Stimulated activated CD8-positive, alpha-beta memory T cell treated with anti-CD3 and anti-CD28 coated beads, Interleukin-7, amount 100 ng/mL, for 48 hours (primary cell): ENCODE measurements around the gene VKORC1L1.
"Not testable (repeated sequence)": the region's sequence is repeated elsewhere in the genome, so short reads cannot be mapped to it uniquely, and the experiment has no call there.

Experiments used
- DNase-seq, 2 donors: peaks; one replicate each; pipeline ENCODE4 v3.0.0-alpha.2; 2020; ENCODE audit warnings: low read depth in 1 of 2; ENCODE audit errors: extremely low read depth in 1 of 2

VKORC1L1 gene

GRCh38 chr7:65880242-65880641, 7.4 kb downstream of the VKORC1L1 start:
- not testable (repeated sequence) for DNase-seq

DNA sequence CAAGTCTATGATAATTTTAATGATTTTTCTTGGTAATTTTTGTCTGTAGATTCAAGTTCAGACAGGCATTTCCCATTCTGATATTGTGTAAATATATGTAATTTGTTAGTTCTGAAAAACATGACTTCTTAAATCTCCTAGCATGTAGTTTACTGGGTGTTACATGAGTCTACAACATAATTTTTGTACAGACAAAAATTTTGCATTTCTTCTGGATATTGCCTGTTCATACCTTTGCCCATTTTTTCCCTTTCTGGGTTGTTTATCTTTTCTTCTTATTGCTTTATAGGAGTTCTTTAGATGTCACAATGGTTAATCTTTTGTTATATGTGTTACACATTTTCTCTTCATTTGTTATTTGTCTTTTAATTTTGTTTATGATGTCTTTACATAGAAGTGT, 12.1 kb downstream of the VKORC1L1 start:
- not testable (repeated sequence) for DNase-seq

- not testable (repeated sequence) for DNase-seq
These were observed 12.7 kb downstream of the VKORC1L1 start for GRCh38 chr7:65885533-65885932.

DNA sequence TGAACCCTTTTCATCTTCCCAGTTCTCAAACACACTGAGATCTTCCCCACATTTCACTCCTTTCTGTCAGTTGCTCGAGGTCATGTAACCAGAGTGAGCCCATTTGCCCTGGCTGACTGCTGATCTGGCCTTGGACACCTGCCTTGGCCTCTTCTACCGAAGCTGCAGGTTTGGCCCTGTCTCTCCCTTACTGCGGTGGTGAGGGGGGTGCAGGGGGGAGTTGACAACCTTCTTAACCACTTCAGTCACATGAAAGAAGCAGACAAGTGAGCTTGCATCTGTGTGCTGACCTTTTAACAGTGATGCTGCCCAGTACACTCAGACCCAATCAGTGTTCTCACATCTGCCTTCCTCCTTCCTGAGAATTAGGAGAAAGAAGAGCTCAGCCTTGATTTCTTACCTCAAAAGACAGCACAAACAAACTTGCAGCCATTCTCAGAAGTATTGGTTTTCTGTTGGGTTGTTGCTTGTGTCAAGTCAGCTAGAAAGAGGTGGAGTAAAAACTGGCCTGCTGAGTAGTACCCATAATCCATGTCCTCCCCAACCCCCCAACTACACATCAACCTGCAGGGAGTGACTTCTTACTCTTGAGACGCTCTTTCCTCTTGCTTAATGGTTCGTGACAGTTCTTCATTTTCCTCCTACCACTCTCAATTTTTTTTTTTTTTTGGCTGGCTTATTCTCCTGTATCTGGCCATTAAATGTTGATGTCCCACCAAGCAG, 15.7 kb downstream of the VKORC1L1 start:
- not testable (repeated sequence) for DNase-seq

GRCh38 chr7:65889722-65890121, 16.8 kb downstream of the VKORC1L1 start:
- not testable (repeated sequence) for DNase-seq

GRCh38 chr7:65892161-65892560, 19.3 kb downstream of the VKORC1L1 start:
- no peak for DNase-seq

DNA sequence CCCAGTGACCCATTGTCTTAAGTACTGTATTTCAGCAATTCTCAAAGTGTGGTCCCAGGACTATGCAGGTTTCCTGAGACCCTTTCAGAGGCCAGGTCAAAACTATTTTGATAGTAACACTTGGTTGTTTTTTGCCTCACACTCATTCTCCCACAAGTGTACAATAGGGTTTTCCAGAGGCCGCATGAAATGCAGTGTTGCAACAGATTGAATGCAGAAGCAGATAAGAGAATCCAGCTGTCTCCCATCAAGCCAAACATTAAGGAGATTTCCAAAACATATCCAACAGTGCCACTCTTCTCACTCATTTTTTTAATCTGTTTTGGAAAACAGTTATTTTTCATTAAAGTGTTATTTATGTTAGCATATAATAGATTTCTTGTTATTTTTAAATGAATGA, 20.0 kb downstream of the VKORC1L1 start:
- DNase-seq, result no peak

DNA sequence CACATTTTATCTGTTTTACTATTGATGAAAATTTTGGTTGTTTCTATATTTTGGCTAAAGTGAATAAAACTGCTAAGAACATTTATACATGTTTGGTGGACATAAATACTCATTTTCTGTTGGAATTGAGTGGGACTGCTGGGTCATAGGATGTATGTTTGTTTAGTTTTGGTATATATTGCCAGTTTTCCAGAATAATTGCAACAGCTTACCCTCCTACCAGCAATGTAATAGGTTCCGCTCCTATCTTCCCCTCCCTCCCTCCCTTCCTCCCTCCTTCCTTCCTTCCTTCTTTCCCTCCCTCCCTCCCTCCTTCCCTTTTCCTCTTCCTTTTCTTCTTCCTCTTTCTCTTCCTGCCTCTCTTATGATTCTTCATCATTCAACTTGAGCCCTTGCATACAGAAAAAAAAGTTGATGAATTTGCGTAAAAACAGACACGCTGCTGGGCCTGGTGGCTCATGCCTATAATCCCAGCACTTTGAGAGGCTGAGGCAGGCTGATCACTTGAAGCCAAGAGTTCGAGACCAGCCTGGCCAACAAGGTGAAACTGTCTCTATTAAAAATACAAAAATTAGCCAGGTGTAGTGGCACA, 23.5 kb downstream of the VKORC1L1 start:
- no peak for DNase-seq

GRCh38 chr7:65897289-65897688, 24.4 kb downstream of the VKORC1L1 start:
- not testable (repeated sequence) for DNase-seq

- not testable (repeated sequence) for DNase-seq
These were observed 26.0 kb downstream of the VKORC1L1 start for GRCh38 chr7:65898677-65899447.

- DNase-seq, result no peak
These were observed 29.4 kb downstream of the VKORC1L1 start for GRCh38 chr7:65902306-65902705.

DNA sequence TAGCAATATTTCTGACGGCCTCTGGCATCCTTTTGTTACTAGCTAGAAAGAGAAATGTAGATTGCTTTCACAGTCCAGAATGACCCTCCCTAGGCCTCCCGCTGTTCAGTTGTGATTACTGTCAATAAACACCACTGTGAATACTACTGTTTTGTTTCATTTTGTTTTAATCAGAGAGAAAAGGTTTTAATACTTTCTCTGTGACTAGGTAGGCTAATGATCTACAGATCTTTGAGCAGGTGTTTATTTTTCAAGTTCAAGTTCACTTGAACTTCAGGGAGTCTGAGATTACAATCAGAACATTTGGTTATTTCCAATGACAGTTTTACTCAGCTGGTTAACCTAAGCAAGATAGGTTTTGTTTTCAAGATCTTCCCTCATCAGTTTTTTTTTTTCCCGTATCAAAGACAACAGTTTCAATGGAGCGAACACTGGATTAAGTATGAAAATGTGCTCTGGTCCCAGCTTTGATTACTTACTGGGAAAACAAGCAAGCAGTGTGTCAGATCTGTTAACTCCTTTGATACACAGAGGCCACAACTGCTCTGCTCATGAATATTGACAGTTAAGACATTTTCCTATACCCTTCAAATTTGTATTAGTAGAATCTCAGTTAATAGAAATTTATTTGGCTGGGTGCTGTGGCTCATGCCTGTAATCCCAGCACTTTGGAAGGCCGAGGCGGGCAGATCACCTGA, 34.8 kb downstream of the VKORC1L1 start:
- DNase-seq, result no peak

DNA sequence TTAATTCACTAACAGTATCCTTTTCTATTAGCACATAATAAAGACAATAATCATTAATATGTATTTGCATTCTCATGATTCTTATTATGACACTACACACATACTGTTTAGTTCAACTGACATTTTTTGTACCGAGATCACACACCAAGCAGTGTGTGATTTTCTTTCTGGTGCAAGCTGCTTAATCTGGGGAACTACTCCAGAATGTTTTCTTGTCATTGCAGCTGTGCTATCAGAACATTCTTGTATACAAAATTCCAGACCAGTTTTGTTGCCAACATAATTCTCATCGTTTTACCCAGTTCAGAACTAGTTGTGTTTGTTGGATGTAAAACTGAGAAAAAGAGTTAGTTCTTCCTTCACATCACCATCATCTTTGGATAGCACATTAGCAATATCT, 37.4 kb downstream of the VKORC1L1 start:
- DNase-seq, result no peak

GRCh38 chr7:65912237-65912636, 39.4 kb downstream of the VKORC1L1 start:
- no peak for DNase-seq

GRCh38 chr7:65915921-65916657, 43.2 kb downstream of the VKORC1L1 start:
- no peak for DNase-seq

- DNase-seq, result no peak
These were observed 50.4 kb downstream of the VKORC1L1 start for GRCh38 chr7:65923316-65923715.

GRCh38 chr7:65924193-65924592, 51.3 kb downstream of the VKORC1L1 start:
- no peak for DNase-seq

DNA sequence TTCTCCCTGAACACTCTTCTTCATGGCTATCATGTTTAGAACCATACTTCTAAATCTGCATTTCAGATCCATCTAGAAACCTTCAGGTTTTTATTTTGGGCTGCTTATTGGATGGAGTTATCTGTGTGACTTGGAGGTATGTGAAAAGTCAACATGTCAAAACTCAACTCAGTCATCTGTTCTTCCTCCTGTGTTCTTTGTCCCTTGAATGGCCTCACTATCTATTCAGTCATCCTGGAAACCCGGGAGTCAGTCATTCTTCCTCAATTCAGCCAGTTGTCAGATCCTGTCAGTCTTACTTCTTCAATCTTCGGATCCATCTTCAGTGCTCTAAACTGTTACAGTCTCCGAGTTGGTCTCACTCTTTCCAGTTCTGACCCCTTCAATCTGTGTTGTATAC, 52.2 kb downstream of the VKORC1L1 start:
- DNase-seq, result no peak

GRCh38 chr7:65926588-65926987, 53.7 kb downstream of the VKORC1L1 start:
- no peak for DNase-seq
